HepG2 (cell line): ENCODE data around the gene PROC. TPM values are rescaled to one million over a fixed set of nuclear protein-coding genes. Genes with fewer than 3 reads are reported as not detected.

Experiments used
- AGO1 ChIP-seq: fragments of 200-400 bp; formaldehyde crosslinking; IDR thresholded peaks from 2 replicates; pipeline ENCODE4 v1.6.1; 2017; ENCODE audit warnings: mild to moderate bottlenecking, low read depth, low read length, moderate library complexity; ENCODE audit not compliant: poor library complexity, severe bottlenecking
- ESRRA ChIP-seq: sonication (generic); formaldehyde crosslinking; IDR thresholded peaks from 2 replicates; pipeline ENCODE4 v1.5.1; 2020; ENCODE audit warnings: mild to moderate bottlenecking, low read depth, missing genetic modification reagents
- MAZ ChIP-seq, 2 experiments: sonication (generic) in 1 of 2; formaldehyde crosslinking in 1 of 2; IDR thresholded peaks; 2 replicates each; pipeline versions ENCODE4 v1.5.0 to v1.6.1; 2012 to 2020; ENCODE audit warnings: low read depth in 2 of 2, mild to moderate bottlenecking in 2 of 2, borderline replicate concordance in 1 of 2, improper control_type of control experiment in 1 of 2, low read length in 1 of 2, missing genetic modification reagents in 1 of 2, moderate library complexity in 1 of 2
- PRPF4 ChIP-seq: fragments of 200-400 bp; formaldehyde crosslinking; IDR thresholded peaks from 2 replicates; pipeline ENCODE4 v1.6.1; 2016; ENCODE audit warnings: low read length, low read depth; ENCODE audit not compliant: poor library complexity, severe bottlenecking
- RFXANK ChIP-seq: IDR thresholded peaks from 2 replicates; pipeline ENCODE4 v1.6.1; 2016
- SNAI1 ChIP-seq: sonication (generic); formaldehyde crosslinking; IDR thresholded peaks from 2 replicates; pipeline ENCODE4 v1.5.0; 2020; ENCODE audit warnings: mild to moderate bottlenecking, missing genetic modification reagents, borderline replicate concordance
- ZBTB38 ChIP-seq: sonication (generic); formaldehyde crosslinking; IDR thresholded peaks from 2 replicates; pipeline ENCODE4 v1.5.1; 2020; ENCODE audit warnings: mild to moderate bottlenecking, missing genetic modification reagents
- ZNF530 ChIP-seq: sonication (generic); formaldehyde crosslinking; IDR thresholded peaks from 2 replicates; pipeline ENCODE4 v1.5.0; 2020; ENCODE audit warnings: low read depth, mild to moderate bottlenecking, missing genetic modification reagents
- ZNF614 ChIP-seq: IDR thresholded peaks from 2 replicates; pipeline ENCODE4 v1.6.1; 2018; ENCODE audit warnings: missing biosample characterization, missing genetic modification reagents, inconsistent platforms, borderline replicate concordance
- ZNF761 ChIP-seq: sonication (generic); formaldehyde crosslinking; conservative IDR thresholded peaks from 2 replicates; pipeline ENCODE4 v1.4.0; 2020; ENCODE audit warnings: mild to moderate bottlenecking, missing genetic modification reagents
- ZNF839 ChIP-seq: sonication (generic); formaldehyde crosslinking; IDR thresholded peaks from 2 replicates; pipeline ENCODE4 v1.4.0; 2020; ENCODE audit warnings: missing genetic modification reagents, mild to moderate bottlenecking, borderline replicate concordance
- polyA plus RNA-seq, 8 experiments: library from polyadenylated mRNA; depleted of rRNA in 3 of 8; stranded (reverse) in 7 of 8; unstranded in 1 of 8; fragments of >200 nt; fragmentation: Illumina TruSeq in 4 of 8; extraction: Trizol in 4 of 8; gene quantifications; 2 replicates each; pipeline versions ENCODE4 v1.2.1 to v1.2.3, GENCODE V29; 2011 to 2016; ENCODE audit warnings: low read depth in 4 of 8, missing spikeins in 1 of 8, mixed read lengths in 1 of 8; ENCODE audit not compliant: insufficient read depth in 1 of 8
- total RNA-seq, 5 experiments: library from RNA; depleted of rRNA; stranded (reverse); fragments of >200 nt; fragmentation: Illumina TruSeq; extraction: Trizol; gene quantifications; 2 replicates each; pipeline ENCODE4 v1.2.3, GENCODE V29; 2016; ENCODE audit warnings: low read depth in 1 of 5
- TF ChIP-seq, protein P1 (sequence below): conservative IDR thresholded peaks from 2 replicates; pipeline ENCODE4 v1.6.1; 2018; ENCODE audit warnings: missing genetic modification reagents
- TF ChIP-seq, protein P2 (sequence below): sonication (generic); formaldehyde crosslinking; IDR thresholded peaks from 2 replicates; pipeline ENCODE4 v1.5.0; 2020; ENCODE audit warnings: missing genetic modification reagents, mild to moderate bottlenecking, borderline replicate concordance
- TF ChIP-seq, protein P3 (sequence below): sonication (generic); formaldehyde crosslinking; IDR thresholded peaks from 2 replicates; pipeline ENCODE4 v1.4.0; 2020; ENCODE audit warnings: missing genetic modification reagents, mild to moderate bottlenecking, borderline replicate concordance
- TF ChIP-seq, protein P4 (sequence below): sonication (generic); formaldehyde crosslinking; IDR thresholded peaks from 2 replicates; pipeline ENCODE4 v1.9.0; 2021; ENCODE audit warnings: mild to moderate bottlenecking, missing genetic modification reagents

Gene PROC
- total and polyA plus RNA-seq, 2 of the 13 experiments (the other 11 are each of a cell fraction or from before 2014, with no cell fraction given) = 134 to 185 TPM

DNA sequence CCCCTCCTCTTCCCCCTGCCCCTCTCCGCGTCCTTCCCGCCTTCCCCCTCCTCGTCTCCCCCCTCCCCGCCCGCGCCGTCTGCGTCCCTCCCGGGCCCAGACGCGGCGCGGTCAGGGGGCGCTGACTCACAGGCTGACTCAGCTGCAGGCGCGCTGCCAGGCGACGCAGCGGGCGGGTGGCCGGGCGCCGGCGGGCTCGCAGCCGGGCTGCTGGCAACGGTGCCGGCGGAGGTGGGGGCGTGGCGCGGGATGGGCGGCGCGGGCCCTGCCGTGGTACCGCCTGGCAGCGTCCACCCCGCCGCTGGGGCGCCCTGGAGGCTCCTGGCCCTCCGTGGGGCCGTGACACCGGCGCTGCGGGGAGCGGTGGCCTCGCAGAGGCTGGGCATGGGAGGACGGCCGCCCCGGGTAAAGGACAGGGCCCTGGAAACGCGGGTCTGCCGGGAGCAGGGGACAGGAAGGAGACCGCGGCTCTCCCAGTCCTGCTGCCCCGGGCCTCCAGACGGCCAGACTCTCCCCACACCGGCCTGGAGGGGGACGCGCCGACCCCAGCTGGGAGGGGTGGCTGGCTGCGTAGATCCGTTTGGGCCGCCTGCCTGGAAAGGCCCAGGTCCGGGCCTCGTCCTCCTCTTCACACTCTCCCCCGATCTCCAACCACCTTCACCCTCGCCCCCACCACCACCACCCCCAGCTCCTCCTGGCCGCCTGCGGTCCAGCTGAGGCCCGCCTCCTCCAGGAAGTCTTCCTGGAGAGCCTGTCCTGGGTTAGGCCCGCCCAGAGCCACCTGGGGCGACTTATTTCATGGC lies 10.0 kb upstream of the PROC start (continued):
- TF ChIP-seq SNAI1 (CRISPR knock-in tag) (peak; percentile 82; the same call in 1 of the 2 replicates), ZNF761 (CRISPR knock-in tag) (no peak), RFXANK (CRISPR knock-in tag) (no peak), AGO1 (no peak), PRPF4 (no peak), ZNF839 (0 out of 2 replicates have a peak, but pooled peaks have one; percentile 40), ESRRA (CRISPR knock-in tag) (0 out of 2 replicates have a peak, but pooled peaks have one; percentile 32), MAZ (IDR thresholded peaks at IDR 0.05; ENCODE audit: borderline replicate concordance, low read depth, low read length) (peak; percentile 86), MAZ (CRISPR knock-in tag; IDR thresholded peaks at IDR 0.05; ENCODE audit: low read depth) (peak; percentile 86), ZNF614 (CRISPR knock-in tag) (no peak), ZBTB38 (CRISPR knock-in tag) (no peak), ZNF530 (no peak)
- TF ChIP-seq, protein P1, sequence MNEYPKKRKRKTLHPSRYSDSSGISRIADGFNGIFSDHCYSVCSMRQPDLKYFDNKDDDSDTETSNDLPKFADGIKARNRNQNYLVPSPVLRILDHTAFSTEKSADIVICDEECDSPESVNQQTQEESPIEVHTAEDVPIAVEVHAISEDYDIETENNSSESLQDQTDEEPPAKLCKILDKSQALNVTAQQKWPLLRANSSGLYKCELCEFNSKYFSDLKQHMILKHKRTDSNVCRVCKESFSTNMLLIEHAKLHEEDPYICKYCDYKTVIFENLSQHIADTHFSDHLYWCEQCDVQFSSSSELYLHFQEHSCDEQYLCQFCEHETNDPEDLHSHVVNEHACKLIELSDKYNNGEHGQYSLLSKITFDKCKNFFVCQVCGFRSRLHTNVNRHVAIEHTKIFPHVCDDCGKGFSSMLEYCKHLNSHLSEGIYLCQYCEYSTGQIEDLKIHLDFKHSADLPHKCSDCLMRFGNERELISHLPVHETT = no peak; the same call in 1 of the 2 replicates
- TF ChIP-seq, protein P2, sequence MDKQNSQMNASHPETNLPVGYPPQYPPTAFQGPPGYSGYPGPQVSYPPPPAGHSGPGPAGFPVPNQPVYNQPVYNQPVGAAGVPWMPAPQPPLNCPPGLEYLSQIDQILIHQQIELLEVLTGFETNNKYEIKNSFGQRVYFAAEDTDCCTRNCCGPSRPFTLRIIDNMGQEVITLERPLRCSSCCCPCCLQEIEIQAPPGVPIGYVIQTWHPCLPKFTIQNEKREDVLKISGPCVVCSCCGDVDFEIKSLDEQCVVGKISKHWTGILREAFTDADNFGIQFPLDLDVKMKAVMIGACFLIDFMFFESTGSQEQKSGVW (CRISPR knock-in tag) = no peak
- TF ChIP-seq, protein P3, sequence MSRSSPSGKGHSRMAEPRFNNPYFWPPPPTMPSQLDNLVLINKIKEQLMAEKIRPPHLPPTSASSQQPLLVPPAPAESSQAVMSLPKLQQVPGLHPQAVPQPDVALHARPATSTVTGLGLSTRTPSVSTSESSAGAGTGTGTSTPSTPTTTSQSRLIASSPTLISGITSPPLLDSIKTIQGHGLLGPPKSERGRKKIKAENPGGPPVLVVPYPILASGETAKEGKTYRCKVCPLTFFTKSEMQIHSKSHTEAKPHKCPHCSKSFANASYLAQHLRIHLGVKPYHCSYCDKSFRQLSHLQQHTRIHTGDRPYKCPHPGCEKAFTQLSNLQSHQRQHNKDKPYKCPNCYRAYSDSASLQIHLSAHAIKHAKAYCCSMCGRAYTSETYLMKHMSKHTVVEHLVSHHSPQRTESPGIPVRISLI (CRISPR knock-in tag) = no peak
- TF ChIP-seq, protein P4, sequence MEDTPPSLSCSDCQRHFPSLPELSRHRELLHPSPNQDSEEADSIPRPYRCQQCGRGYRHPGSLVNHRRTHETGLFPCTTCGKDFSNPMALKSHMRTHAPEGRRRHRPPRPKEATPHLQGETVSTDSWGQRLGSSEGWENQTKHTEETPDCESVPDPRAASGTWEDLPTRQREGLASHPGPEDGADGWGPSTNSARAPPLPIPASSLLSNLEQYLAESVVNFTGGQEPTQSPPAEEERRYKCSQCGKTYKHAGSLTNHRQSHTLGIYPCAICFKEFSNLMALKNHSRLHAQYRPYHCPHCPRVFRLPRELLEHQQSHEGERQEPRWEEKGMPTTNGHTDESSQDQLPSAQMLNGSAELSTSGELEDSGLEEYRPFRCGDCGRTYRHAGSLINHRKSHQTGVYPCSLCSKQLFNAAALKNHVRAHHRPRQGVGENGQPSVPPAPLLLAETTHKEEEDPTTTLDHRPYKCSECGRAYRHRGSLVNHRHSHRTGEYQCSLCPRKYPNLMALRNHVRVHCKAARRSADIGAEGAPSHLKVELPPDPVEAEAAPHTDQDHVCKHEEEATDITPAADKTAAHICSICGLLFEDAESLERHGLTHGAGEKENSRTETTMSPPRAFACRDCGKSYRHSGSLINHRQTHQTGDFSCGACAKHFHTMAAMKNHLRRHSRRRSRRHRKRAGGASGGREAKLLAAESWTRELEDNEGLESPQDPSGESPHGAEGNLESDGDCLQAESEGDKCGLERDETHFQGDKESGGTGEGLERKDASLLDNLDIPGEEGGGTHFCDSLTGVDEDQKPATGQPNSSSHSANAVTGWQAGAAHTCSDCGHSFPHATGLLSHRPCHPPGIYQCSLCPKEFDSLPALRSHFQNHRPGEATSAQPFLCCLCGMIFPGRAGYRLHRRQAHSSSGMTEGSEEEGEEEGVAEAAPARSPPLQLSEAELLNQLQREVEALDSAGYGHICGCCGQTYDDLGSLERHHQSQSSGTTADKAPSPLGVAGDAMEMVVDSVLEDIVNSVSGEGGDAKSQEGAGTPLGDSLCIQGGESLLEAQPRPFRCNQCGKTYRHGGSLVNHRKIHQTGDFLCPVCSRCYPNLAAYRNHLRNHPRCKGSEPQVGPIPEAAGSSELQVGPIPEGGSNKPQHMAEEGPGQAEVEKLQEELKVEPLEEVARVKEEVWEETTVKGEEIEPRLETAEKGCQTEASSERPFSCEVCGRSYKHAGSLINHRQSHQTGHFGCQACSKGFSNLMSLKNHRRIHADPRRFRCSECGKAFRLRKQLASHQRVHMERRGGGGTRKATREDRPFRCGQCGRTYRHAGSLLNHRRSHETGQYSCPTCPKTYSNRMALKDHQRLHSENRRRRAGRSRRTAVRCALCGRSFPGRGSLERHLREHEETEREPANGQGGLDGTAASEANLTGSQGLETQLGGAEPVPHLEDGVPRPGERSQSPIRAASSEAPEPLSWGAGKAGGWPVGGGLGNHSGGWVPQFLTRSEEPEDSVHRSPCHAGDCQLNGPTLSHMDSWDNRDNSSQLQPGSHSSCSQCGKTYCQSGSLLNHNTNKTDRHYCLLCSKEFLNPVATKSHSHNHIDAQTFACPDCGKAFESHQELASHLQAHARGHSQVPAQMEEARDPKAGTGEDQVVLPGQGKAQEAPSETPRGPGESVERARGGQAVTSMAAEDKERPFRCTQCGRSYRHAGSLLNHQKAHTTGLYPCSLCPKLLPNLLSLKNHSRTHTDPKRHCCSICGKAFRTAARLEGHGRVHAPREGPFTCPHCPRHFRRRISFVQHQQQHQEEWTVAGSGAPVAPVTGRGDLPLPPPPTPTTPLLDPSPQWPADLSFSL (CRISPR knock-in tag) = 0 out of 2 replicates have a peak, but pooled peaks have one; percentile 32
